Panc1 (cell line): ENCODE results near the gene MADD. TPM values are rescaled to one million over a fixed set of nuclear protein-coding genes. Genes with fewer than 3 reads are reported as not detected.

Experiments used
- ATAC-seq: fragments of 200-7000 bp; cut with Tn5 transposase; 2 replicates; pipeline ENCODE4 v1.9.1; 2020; ENCODE audit warnings: mild to moderate bottlenecking, moderate library complexity
- BruUV-seq: library from RNA; stranded (reverse); fragments of 400-500 nt; replicated peaks from 2 replicates; lab custom pipeline; 2021; lab: Mats Ljungman, UMichigan
- CTCF ChIA-PET: fragments of 300-600 bp; sonication (Branson Sonifier 250); formaldehyde crosslinking; loops from one replicate; lab custom pipeline; 2022; ENCODE audit warnings: antibody characterized with exemption; lab: Charles Lee
- POLR2A ChIA-PET: fragments of 300-600 bp; sonication (Branson Sonifier 250); formaldehyde crosslinking; loops from one replicate; lab custom pipeline; 2022; ENCODE audit warnings: antibody characterized with exemption; lab: Charles Lee
- DNase-seq: peaks from one replicate; pipeline ENCODE4 v3.0.0-alpha.2; 2010; ENCODE audit warnings: low read depth, low spot score
- H3K27ac ChIP-seq: 2 replicates; pipeline ENCODE4 v1.5.1; 2011; ENCODE audit warnings: mild to moderate bottlenecking, low read length, inconsistent platforms
- H3K27me3 ChIP-seq: fragments of 200-500 bp; sonication (Bioruptor generic); 2 replicates; pipeline ENCODE4 v1.6.0; 2014; ENCODE audit warnings: low read length, inconsistent platforms; ENCODE audit not compliant: control insufficient read depth, insufficient read depth
- H3K36me3 ChIP-seq: fragments of 200-500 bp; sonication (Bioruptor generic); 2 replicates; pipeline ENCODE4 v1.5.1; 2014; ENCODE audit warnings: inconsistent platforms, mild to moderate bottlenecking, low read length, moderate library complexity; ENCODE audit not compliant: control insufficient read depth, insufficient read depth
- H3K4me1 ChIP-seq: 2 replicates; pipeline ENCODE4 v1.5.1; 2011; ENCODE audit warnings: inconsistent platforms, mild to moderate bottlenecking, low read length, moderate library complexity; ENCODE audit not compliant: control insufficient read depth, insufficient read depth
- H3K4me3 ChIP-seq, 2 experiments: 2 replicates each; pipeline ENCODE4 v1.5.1; 2011 to 2012; ENCODE audit warnings: low read depth in 2 of 2, low read length in 2 of 2, mild to moderate bottlenecking in 2 of 2, inconsistent platforms in 1 of 2, moderate library complexity in 1 of 2
- H3K9me3 ChIP-seq: fragments of 200-500 bp; sonication (Bioruptor generic); 2 replicates; pipeline ENCODE4 v1.5.1; 2014; ENCODE audit warnings: low read depth, mild to moderate bottlenecking, inconsistent platforms, low read length, moderate library complexity; ENCODE audit not compliant: control insufficient read depth, insufficient read depth
- CTCF ChIP-seq: fragments of 450-650 bp; IDR thresholded peaks from 2 replicates; pipeline ENCODE4 v1.5.1; 2017; ENCODE audit warnings: mild to moderate bottlenecking
- POLR2AphosphoS5 ChIP-seq: IDR thresholded peaks from 2 replicates; pipeline ENCODE4 v1.6.1; 2012; ENCODE audit warnings: mild to moderate bottlenecking, low read depth, low read length, moderate library complexity
- REST ChIP-seq, 2 experiments: IDR thresholded peaks; 2 replicates each; pipeline ENCODE4 v1.6.1; 2011 to 2012; ENCODE audit warnings: low read depth in 2 of 2, control low read depth in 1 of 2, low read length in 1 of 2, mild to moderate bottlenecking in 1 of 2, moderate library complexity in 1 of 2; ENCODE audit not compliant: insufficient read depth in 1 of 2
- SIN3A ChIP-seq: IDR thresholded peaks from 2 replicates; pipeline ENCODE4 v1.6.1; 2012; ENCODE audit warnings: low read depth, mild to moderate bottlenecking, low read length, moderate library complexity, borderline replicate concordance; ENCODE audit not compliant: insufficient read depth
- TCF7L2 ChIP-seq: IDR thresholded peaks from 2 replicates; pipeline ENCODE4 v1.6.1; 2011; ENCODE audit warnings: mild to moderate bottlenecking, low read depth, low read length, inconsistent platforms
- in situ Hi-C: cut with HindIII; loops from 2 replicates; pipeline ENCODE4 v1.10.0; 2016; ENCODE audit warnings: low sequenced_read_pairs, low pct_unique_long_range_greater_than_20kb
- intact Hi-C: fragments of 100-400 bp; cut with micrococcal nuclease; formaldehyde crosslinking; loops from one replicate; pipeline ENCODE4 v1.10.0; 2022; ENCODE audit not compliant: unreplicated experiment
- total RNA-seq: library from RNA; stranded (reverse); gene quantifications from one replicate; pipeline ENCODE4 v1.2.1, GENCODE V29; 2021; ENCODE audit not compliant: unreplicated experiment

Gene MADD
- total RNA-seq, 1 experiment from 2014 or later: 51.1 TPM

- Histone ChIP-seq H3K27ac (no peak overlapping the region), H3K4me3 (no peak overlapping the region), H3K36me3 (no peaks in the 10 kb centered on the region), H3K9me3 (no peaks in the 10 kb centered on the region), H3K4me1 (no peaks in the 10 kb centered on the region), H3K27me3 (no peaks in the 10 kb centered on the region)
- CTCF ChIA-PET: no interaction called here
- POLR2A ChIA-PET: interaction anchor here (0.5 kb wide), 1 partner anchor 26 kb away, joined by 6 read pairs; no protein-coding TSS in a partner anchor
- in situ Hi-C loops (no loop called here), intact Hi-C loops (no loop called here)
- TF ChIP-seq REST (IDR thresholded peaks at IDR 0.05; ENCODE audit: insufficient read depth in 1 of 2, low read depth in 2 of 2, low read length in 1 of 2): no peak
- no peak for TF ChIP-seq CTCF
- no peak for TF ChIP-seq SIN3A
- TF ChIP-seq TCF7L2: no peak
- no peak for TF ChIP-seq POLR2AphosphoS5
- DNase-seq: no peak
- BruUV-seq: no TSS peak
- no peak for ATAC-seq
Measured at GRCh38 chr11:47336595-47336994, 66.7 kb downstream of the MADD start.

GRCh38 chr11:47337229-47337924, 67.4 kb downstream of the MADD start:
- intact Hi-C loops (no loop called here), in situ Hi-C loops (no loop called here)
- no peaks in the 10 kb centered on the region for H3K4me1 ChIP-seq
- H3K4me3 ChIP-seq: no peak overlapping the region
- no peak for TF ChIP-seq TCF7L2
- no peak for TF ChIP-seq CTCF
- TF ChIP-seq POLR2AphosphoS5: no peak
- TF ChIP-seq SIN3A: no peak
- H3K36me3 ChIP-seq: no peaks in the 10 kb centered on the region
- no TSS peak for BruUV-seq
- ATAC-seq: no peak
- no peak for DNase-seq
- H3K27ac ChIP-seq: no peak overlapping the region
- POLR2A ChIA-PET: no interaction called here
- no peaks in the 10 kb centered on the region for H3K27me3 ChIP-seq
- no peaks in the 10 kb centered on the region for H3K9me3 ChIP-seq
- CTCF ChIA-PET: interaction anchor here (0.5 kb wide), 1 partner anchor 418 kb away, joined by 10 read pairs; no protein-coding TSS in a partner anchor
